Measurements from ENCODE around the gene RNF26.

DNA sequence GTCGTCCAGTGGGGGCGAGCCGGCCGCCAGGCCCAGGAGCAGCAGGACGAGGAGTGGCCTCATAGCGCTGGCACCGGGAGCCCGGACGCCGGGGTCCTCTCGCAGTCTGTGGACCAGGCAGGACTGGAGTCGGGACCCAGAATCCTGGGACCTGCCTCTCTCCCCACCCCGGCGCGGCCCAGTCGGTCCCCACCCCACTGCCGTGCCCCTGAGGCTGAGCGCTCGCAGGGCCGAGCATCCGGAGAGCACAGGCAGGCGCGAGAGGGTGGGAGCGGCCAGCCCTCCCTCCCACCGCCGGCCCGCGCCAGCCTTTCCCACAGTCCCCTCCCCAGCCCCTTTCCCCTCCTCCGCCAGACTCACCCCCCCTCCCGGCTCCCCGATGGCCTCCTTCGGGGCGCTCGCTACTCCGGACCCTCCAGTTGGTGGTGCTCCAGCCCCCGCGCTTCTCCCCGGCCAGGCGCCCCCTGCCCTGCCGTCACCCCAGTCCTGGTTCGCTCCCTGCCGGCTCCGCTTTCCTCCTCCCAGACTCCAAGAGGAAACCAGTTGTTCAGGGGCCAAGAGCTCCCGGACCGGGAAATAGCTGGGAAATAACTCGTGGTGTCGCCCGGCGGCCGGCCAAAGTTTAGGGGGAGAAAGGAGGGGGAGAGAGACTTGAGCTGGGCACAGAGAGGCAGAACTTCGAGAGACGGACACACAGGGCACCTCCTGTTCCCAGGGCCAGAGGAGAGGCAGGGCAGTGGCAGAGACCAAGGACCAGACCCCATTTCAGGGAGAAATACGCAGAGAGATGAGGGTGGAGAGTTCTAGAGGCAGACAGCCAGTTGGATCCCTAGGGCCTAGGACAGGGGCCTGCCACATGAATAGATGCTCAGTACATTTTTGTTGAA is 6.3 kb downstream of the RNF26 start, which contains the start of gene C1QTNF5:
- TF ChIP-seq ZFX (IDR thresholded peaks at IDR 0.05), result no peak
- TF ChIP-seq, protein P1, sequence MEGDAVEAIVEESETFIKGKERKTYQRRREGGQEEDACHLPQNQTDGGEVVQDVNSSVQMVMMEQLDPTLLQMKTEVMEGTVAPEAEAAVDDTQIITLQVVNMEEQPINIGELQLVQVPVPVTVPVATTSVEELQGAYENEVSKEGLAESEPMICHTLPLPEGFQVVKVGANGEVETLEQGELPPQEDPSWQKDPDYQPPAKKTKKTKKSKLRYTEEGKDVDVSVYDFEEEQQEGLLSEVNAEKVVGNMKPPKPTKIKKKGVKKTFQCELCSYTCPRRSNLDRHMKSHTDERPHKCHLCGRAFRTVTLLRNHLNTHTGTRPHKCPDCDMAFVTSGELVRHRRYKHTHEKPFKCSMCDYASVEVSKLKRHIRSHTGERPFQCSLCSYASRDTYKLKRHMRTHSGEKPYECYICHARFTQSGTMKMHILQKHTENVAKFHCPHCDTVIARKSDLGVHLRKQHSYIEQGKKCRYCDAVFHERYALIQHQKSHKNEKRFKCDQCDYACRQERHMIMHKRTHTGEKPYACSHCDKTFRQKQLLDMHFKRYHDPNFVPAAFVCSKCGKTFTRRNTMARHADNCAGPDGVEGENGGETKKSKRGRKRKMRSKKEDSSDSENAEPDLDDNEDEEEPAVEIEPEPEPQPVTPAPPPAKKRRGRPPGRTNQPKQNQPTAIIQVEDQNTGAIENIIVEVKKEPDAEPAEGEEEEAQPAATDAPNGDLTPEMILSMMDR (conservative IDR thresholded peaks at IDR 0.05), result no peak
